Measurements from ENCODE around the gene CEMP1. TPM values are rescaled to one million over a fixed set of nuclear protein-coding genes. Genes with fewer than 3 reads are reported as not detected.
"Not testable (repeated sequence)": the region's sequence is repeated elsewhere in the genome, so short reads cannot be mapped to it uniquely, and the experiment has no call there.

Gene CEMP1
- not detected in 2 replicates for total RNA-seq (2014; rRNA removed; shearing (Covaris generic))

GRCh38 chr16:2531371-2531695 lies at the start of gene CEMP1:
Gene CEMP1, minus strand, starts transcription at chr16:2531408. Its CDS starts 335 bp downstream, at chr16:2531073.
- H3K27ac ChIP-seq: no peak within 1 kb of the TSS; the same call in 1 of the 2 replicates
- H3K4me3 ChIP-seq: peak within 1 kb of the TSS; percentile 61
- no peaks in the 10 kb centered on the region for H3K36me3 ChIP-seq
- DNase-seq: no peak
- H3K9me3 ChIP-seq (replicated peaks): no peaks in the 10 kb centered on the region
- H3K27me3 ChIP-seq: no peaks in the 10 kb centered on the region
- peaks cover 10% of the 10 kb centered on the region; the same call in 1 of the 2 replicates for H3K4me1 ChIP-seq

- DNase-seq, H3K4me3 ChIP-seq: not testable (repeated sequence)
Observed at GRCh38 chr16:2580818-2581217, 49.6 kb upstream of the CEMP1 start.

GRCh38 chr16:2580143-2580542 lies 48.9 kb upstream of the CEMP1 start:
- H3K27ac ChIP-seq; H3K27me3 ChIP-seq; H3K4me1 ChIP-seq; H3K4me3 ChIP-seq; H3K36me3 ChIP-seq; H3K9me3 ChIP-seq (replicated peaks): not testable (repeated sequence)
- peak; percentile 13 to 30 for DNase-seq

More at GRCh38 chr16:2580818-2581217, 49.6 kb upstream of the CEMP1 start:
- H3K27ac ChIP-seq; H3K4me1 ChIP-seq; H3K36me3 ChIP-seq; H3K27me3 ChIP-seq; H3K9me3 ChIP-seq (replicated peaks): not testable (repeated sequence)

- not testable (repeated sequence) for H3K4me3 ChIP-seq; H3K27ac ChIP-seq; DNase-seq; H3K4me1 ChIP-seq; H3K36me3 ChIP-seq; H3K27me3 ChIP-seq; H3K9me3 ChIP-seq (replicated peaks)
Observed at GRCh38 chr16:2578905-2579304, 47.7 kb upstream of the CEMP1 start.

- not testable (repeated sequence) for H3K27me3 ChIP-seq; H3K4me3 ChIP-seq; H3K4me1 ChIP-seq; H3K36me3 ChIP-seq; DNase-seq; H3K27ac ChIP-seq; H3K9me3 ChIP-seq (replicated peaks)
Observed at GRCh38 chr16:2577044-2577443, 45.8 kb upstream of the CEMP1 start.

- H3K4me3 ChIP-seq: not testable (repeated sequence)
Observed at GRCh38 chr16:2575839-2576238, 44.6 kb upstream of the CEMP1 start.

GRCh38 chr16:2572704-2573103 lies 41.5 kb upstream of the CEMP1 start:
- DNase-seq; H3K9me3 ChIP-seq (replicated peaks); H3K4me1 ChIP-seq; H3K27me3 ChIP-seq; H3K4me3 ChIP-seq; H3K27ac ChIP-seq; H3K36me3 ChIP-seq: not testable (repeated sequence)

More at GRCh38 chr16:2575839-2576238, 44.6 kb upstream of the CEMP1 start:
- not testable (repeated sequence) for H3K27ac ChIP-seq; H3K9me3 ChIP-seq (replicated peaks); DNase-seq; H3K27me3 ChIP-seq; H3K36me3 ChIP-seq; H3K4me1 ChIP-seq

- H3K36me3 ChIP-seq; DNase-seq; H3K27me3 ChIP-seq; H3K4me3 ChIP-seq; H3K9me3 ChIP-seq (replicated peaks); H3K4me1 ChIP-seq; H3K27ac ChIP-seq: not testable (repeated sequence)
Observed at GRCh38 chr16:2568573-2568972, 37.4 kb upstream of the CEMP1 start.

GRCh38 chr16:2567506-2567905 lies 36.3 kb upstream of the CEMP1 start:
- not testable (repeated sequence) for H3K36me3 ChIP-seq

GRCh38 chr16:2560798-2561133 lies 29.6 kb upstream of the CEMP1 start:
- H3K36me3 ChIP-seq; H3K27ac ChIP-seq; H3K4me1 ChIP-seq; H3K9me3 ChIP-seq (replicated peaks); H3K27me3 ChIP-seq; H3K4me3 ChIP-seq: not testable (repeated sequence)
- DNase-seq: peak in 1 of 2 experiments; percentile 66

More at GRCh38 chr16:2567506-2567905, 36.3 kb upstream of the CEMP1 start:
- not testable (repeated sequence) for H3K27me3 ChIP-seq; H3K4me3 ChIP-seq; DNase-seq; H3K27ac ChIP-seq; H3K9me3 ChIP-seq (replicated peaks); H3K4me1 ChIP-seq

GRCh38 chr16:2560131-2560797 lies 29.1 kb upstream of the CEMP1 start:
- H3K9me3 ChIP-seq (replicated peaks); H3K4me3 ChIP-seq; DNase-seq; H3K4me1 ChIP-seq; H3K27ac ChIP-seq; H3K36me3 ChIP-seq; H3K27me3 ChIP-seq: not testable (repeated sequence)

GRCh38 chr16:2557150-2557549 lies 25.9 kb upstream of the CEMP1 start:
- H3K36me3 ChIP-seq; H3K9me3 ChIP-seq (replicated peaks); H3K4me1 ChIP-seq; H3K27ac ChIP-seq; DNase-seq; H3K27me3 ChIP-seq; H3K4me3 ChIP-seq: not testable (repeated sequence)

GRCh38 chr16:2554709-2555425 lies 23.7 kb upstream of the CEMP1 start:
- H3K9me3 ChIP-seq (replicated peaks): not testable (repeated sequence)

GRCh38 chr16:2551420-2551889 lies 20.2 kb upstream of the CEMP1 start:
- H3K36me3 ChIP-seq, DNase-seq: not testable (repeated sequence)

More at GRCh38 chr16:2554709-2555425, 23.7 kb upstream of the CEMP1 start:
- not testable (repeated sequence) for H3K27me3 ChIP-seq, H3K36me3 ChIP-seq, H3K27ac ChIP-seq, H3K4me1 ChIP-seq, H3K4me3 ChIP-seq, DNase-seq

GRCh38 chr16:2550283-2550878 lies 19.2 kb upstream of the CEMP1 start:
- H3K9me3 ChIP-seq (replicated peaks); H3K27ac ChIP-seq; H3K4me3 ChIP-seq; H3K36me3 ChIP-seq; DNase-seq; H3K27me3 ChIP-seq; H3K4me1 ChIP-seq: not testable (repeated sequence)

More at GRCh38 chr16:2551420-2551889, 20.2 kb upstream of the CEMP1 start:
- H3K4me1 ChIP-seq; H3K4me3 ChIP-seq; H3K27ac ChIP-seq; H3K9me3 ChIP-seq (replicated peaks); H3K27me3 ChIP-seq: not testable (repeated sequence)
